Measurements from ENCODE around the gene TSHZ2.

Gene TSHZ2, protein sequence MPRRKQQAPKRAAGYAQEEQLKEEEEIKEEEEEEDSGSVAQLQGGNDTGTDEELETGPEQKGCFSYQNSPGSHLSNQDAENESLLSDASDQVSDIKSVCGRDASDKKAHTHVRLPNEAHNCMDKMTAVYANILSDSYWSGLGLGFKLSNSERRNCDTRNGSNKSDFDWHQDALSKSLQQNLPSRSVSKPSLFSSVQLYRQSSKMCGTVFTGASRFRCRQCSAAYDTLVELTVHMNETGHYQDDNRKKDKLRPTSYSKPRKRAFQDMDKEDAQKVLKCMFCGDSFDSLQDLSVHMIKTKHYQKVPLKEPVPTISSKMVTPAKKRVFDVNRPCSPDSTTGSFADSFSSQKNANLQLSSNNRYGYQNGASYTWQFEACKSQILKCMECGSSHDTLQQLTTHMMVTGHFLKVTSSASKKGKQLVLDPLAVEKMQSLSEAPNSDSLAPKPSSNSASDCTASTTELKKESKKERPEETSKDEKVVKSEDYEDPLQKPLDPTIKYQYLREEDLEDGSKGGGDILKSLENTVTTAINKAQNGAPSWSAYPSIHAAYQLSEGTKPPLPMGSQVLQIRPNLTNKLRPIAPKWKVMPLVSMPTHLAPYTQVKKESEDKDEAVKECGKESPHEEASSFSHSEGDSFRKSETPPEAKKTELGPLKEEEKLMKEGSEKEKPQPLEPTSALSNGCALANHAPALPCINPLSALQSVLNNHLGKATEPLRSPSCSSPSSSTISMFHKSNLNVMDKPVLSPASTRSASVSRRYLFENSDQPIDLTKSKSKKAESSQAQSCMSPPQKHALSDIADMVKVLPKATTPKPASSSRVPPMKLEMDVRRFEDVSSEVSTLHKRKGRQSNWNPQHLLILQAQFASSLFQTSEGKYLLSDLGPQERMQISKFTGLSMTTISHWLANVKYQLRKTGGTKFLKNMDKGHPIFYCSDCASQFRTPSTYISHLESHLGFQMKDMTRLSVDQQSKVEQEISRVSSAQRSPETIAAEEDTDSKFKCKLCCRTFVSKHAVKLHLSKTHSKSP (N-terminal part only)

DNA sequence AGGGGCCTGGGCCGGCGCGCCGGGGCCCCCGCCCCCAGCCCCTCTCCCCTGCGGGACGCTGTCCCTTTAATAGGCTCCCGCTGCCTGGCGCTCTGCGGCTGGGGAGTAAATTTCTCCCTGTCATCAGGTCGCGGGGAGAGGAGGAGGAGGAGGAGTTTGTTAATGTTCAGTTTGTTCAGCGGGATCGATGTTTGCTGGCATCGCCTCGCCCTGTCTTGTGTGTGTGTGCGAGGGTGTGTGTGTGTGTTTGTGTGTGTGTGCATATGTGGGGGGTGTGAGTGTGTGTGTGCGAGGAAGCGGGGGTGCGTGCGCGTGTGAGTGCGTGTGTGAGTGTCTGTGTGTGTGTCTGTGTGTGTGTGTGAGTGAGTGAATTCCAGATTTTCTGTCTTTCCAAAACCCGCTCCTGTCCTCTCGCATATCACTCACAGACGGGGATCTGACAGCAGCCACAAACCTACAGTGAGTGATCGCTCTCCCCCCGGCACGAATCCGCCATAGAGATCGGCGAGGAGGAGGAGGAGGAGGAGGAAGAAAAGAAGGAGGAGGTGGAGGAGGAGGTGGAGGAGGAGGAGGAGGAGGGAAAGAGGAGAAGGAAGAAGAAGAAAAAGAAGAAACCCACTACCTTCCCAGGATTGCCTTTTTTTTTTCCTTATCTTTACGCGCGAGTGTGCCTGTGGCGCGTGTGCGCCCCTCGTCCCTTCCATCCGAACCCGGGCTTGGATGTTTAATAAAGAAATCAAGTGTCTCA, at the start of gene TSHZ2:
Gene TSHZ2, plus strand, starts transcription at position 169 of the 748 bp plus-strand sequence. CDS start 936 bp downstream, outside the sequence.
- Mint-ChIP-seq H3K27ac (peak within 1 kb of the TSS; percentile 94), H3K4me1 (ENCODE audit: low read depth) (peaks cover 44% of the 10 kb centered on the region), H3K4me3 (peak within 1 kb of the TSS; percentile 85), H3K27me3 (peaks cover 31% of the 10 kb centered on the region), H3K9me3 (no peaks in the 10 kb centered on the region), H3K36me3 (ENCODE audit: low read depth) (peaks cover 20% of the 10 kb centered on the region)
- DNase-seq, result peak; percentile 66

- Mint-ChIP-seq H3K4me1 (ENCODE audit: low read depth) (peaks cover 9% of the 10 kb centered on the region), H3K9me3 (no peaks in the 10 kb centered on the region), H3K27ac (no peak overlapping the region), H3K36me3 (ENCODE audit: low read depth) (no peaks in the 10 kb centered on the region), H3K27me3 (peaks cover 12% of the 10 kb centered on the region), H3K4me3 (no peak overlapping the region)
- DNase-seq, result no peak
Measured at GRCh38 chr20:52922436-52922835, 49.7 kb upstream of the TSHZ2 start.

GRCh38 chr20:52923123-52923937, 48.8 kb upstream of the TSHZ2 start:
- DNase-seq, result no peak
- Mint-ChIP-seq H3K27ac (no peak overlapping the region), H3K4me3 (no peak overlapping the region), H3K27me3 (peaks cover 12% of the 10 kb centered on the region), H3K9me3 (no peaks in the 10 kb centered on the region), H3K4me1 (ENCODE audit: low read depth) (peaks cover 9% of the 10 kb centered on the region), H3K36me3 (ENCODE audit: low read depth) (no peaks in the 10 kb centered on the region)

- no peak for DNase-seq
- H3K9me3 Mint-ChIP-seq, result no peaks in the 10 kb centered on the region
- no peaks in the 10 kb centered on the region for H3K36me3 Mint-ChIP-seq (ENCODE audit: low read depth)
Measured at GRCh38 chr20:52924411-52925271, 47.5 kb upstream of the TSHZ2 start.

GRCh38 chr20:52926505-52926904, 45.7 kb upstream of the TSHZ2 start:
- no peak for DNase-seq
- Mint-ChIP-seq H3K27me3 (peaks cover 8% of the 10 kb centered on the region), H3K36me3 (ENCODE audit: low read depth) (no peaks in the 10 kb centered on the region), H3K9me3 (no peaks in the 10 kb centered on the region), H3K4me3 (no peak overlapping the region), H3K4me1 (ENCODE audit: low read depth) (peaks cover 9% of the 10 kb centered on the region), H3K27ac (no peak overlapping the region)

More at GRCh38 chr20:52924411-52925271, 47.5 kb upstream of the TSHZ2 start:
- Mint-ChIP-seq H3K4me1 (ENCODE audit: low read depth) (peaks cover 9% of the 10 kb centered on the region), H3K27me3 (peaks cover 12% of the 10 kb centered on the region), H3K27ac (no peak overlapping the region), H3K4me3 (no peak overlapping the region)

DNA sequence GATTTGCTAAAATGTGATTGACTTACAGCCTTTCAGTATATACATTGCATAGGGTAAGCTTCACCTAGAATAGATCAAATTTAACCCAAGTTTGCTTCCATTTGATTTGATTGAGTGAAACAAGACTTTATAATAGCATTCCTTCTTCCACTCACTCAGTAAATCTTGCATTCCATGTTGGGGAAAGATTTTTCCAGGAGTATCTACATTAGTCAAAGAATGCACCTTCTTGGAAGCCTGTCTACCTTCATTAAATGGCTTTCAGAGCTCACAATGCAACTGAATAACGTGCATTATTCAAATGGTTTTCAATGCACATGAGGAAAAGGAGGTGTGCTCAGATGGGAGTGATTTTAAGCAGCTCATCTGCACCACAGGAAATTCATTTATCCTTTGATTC, 38.3 kb upstream of the TSHZ2 start:
- DNase-seq, result no peak
- Mint-ChIP-seq H3K36me3 (ENCODE audit: low read depth) (no peaks in the 10 kb centered on the region), H3K4me1 (ENCODE audit: low read depth) (no peaks in the 10 kb centered on the region), H3K9me3 (no peaks in the 10 kb centered on the region), H3K27me3 (peaks cover 10% of the 10 kb centered on the region), H3K27ac (no peak overlapping the region), H3K4me3 (no peak overlapping the region)

- H3K9me3 Mint-ChIP-seq, result peaks cover 6% of the 10 kb centered on the region
- H3K27me3 Mint-ChIP-seq, result peaks cover 10% of the 10 kb centered on the region
- no peaks in the 10 kb centered on the region for H3K36me3 Mint-ChIP-seq (ENCODE audit: low read depth)
- no peak for DNase-seq
- H3K4me1 Mint-ChIP-seq (ENCODE audit: low read depth), result no peaks in the 10 kb centered on the region
- H3K4me3 Mint-ChIP-seq, result no peak overlapping the region
- no peak overlapping the region for H3K27ac Mint-ChIP-seq
Measured at GRCh38 chr20:52936351-52937340, 35.5 kb upstream of the TSHZ2 start.

- no peak for DNase-seq
- Mint-ChIP-seq H3K36me3 (ENCODE audit: low read depth) (no peaks in the 10 kb centered on the region), H3K9me3 (peaks cover 6% of the 10 kb centered on the region), H3K27me3 (peaks cover 8% of the 10 kb centered on the region), H3K4me3 (no peak overlapping the region), H3K4me1 (ENCODE audit: low read depth) (no peaks in the 10 kb centered on the region), H3K27ac (no peak overlapping the region)
Measured at GRCh38 chr20:52937591-52938100, 34.5 kb upstream of the TSHZ2 start.

GRCh38 chr20:52939141-52939540, 33.0 kb upstream of the TSHZ2 start:
- no peak for DNase-seq
- peaks cover 6% of the 10 kb centered on the region for H3K9me3 Mint-ChIP-seq
- H3K36me3 Mint-ChIP-seq (ENCODE audit: low read depth), result no peaks in the 10 kb centered on the region
- H3K4me3 Mint-ChIP-seq, result no peak overlapping the region
- H3K27ac Mint-ChIP-seq, result no peak overlapping the region
- peaks cover 8% of the 10 kb centered on the region for H3K27me3 Mint-ChIP-seq
- peaks cover 6% of the 10 kb centered on the region for H3K4me1 Mint-ChIP-seq (ENCODE audit: low read depth)

GRCh38 chr20:52941808-52942207, 30.4 kb upstream of the TSHZ2 start:
- H3K4me1 Mint-ChIP-seq (ENCODE audit: low read depth), result peaks cover 6% of the 10 kb centered on the region

DNA sequence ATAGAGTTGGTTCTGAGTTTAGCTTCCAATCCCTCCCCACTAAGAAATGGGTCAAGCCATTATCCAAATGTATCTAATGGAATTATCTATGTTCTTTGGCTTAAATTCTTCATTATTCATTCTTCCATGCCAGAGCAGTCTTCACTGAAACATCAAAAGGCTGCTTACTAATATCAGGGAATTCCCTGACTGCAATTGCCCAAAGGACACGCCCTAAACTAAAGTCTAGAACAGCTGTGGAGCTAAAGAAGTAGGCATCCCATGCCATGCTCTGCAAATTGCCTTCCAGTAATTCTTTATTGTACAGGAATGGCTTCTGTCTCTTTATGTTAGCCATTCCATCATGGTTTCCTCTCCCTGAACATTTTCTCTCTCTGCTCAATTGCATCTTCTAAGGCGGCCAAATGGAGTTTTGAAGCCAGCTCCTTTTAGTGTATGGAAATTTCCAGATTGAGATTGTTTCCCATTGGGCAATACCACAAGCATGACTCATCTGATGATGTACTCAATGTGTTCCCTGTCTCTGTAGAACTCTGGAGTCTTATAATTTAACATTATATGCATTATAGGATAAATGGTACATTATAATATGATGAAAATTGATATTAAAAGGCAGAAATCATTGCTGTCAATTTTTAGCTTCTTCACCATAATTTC, 28.8 kb upstream of the TSHZ2 start:
- Mint-ChIP-seq H3K27me3 (peaks cover under 1% of the 10 kb centered on the region), H3K9me3 (peaks cover 6% of the 10 kb centered on the region), H3K4me3 (no peak overlapping the region), H3K27ac (no peak overlapping the region), H3K36me3 (ENCODE audit: low read depth) (no peaks in the 10 kb centered on the region), H3K4me1 (ENCODE audit: low read depth) (peaks cover 6% of the 10 kb centered on the region)
- no peak for DNase-seq

More at GRCh38 chr20:52941808-52942207, 30.4 kb upstream of the TSHZ2 start:
- peaks cover 6% of the 10 kb centered on the region for H3K9me3 Mint-ChIP-seq
- no peaks in the 10 kb centered on the region for H3K36me3 Mint-ChIP-seq (ENCODE audit: low read depth)
- H3K27ac Mint-ChIP-seq, result no peak overlapping the region
- no peak overlapping the region for H3K4me3 Mint-ChIP-seq
- no peak for DNase-seq
- peaks cover 6% of the 10 kb centered on the region for H3K27me3 Mint-ChIP-seq

Measured in activated T-cell treated with anti-CD3 and anti-CD28 coated beads, Interleukin-2, amount 50 U/mL, for 24 hours (primary cell).